Activated B cell treated with CpG ODN at 0.5 μM for 24 hours (primary cell): Measurements from ENCODE around the gene TDRD15. TPM values are rescaled to one million over a fixed set of nuclear protein-coding genes. Genes with fewer than 3 reads are reported as not detected.

Source experiments
- ATAC-seq: fragments of 200-7000 bp; cut with Tn5 transposase; one replicate; pipeline ENCODE4 v1.10.0; 2021; ENCODE audit warnings: low read depth, mild to moderate bottlenecking, moderate library complexity
- CTCF ChIA-PET: fragments of 350-600 bp; sonication (Branson Sonifier 250); formaldehyde crosslinking; loops from one replicate; lab custom pipeline; 2021; ENCODE audit warnings: antibody characterized with exemption; lab: Charles Lee
- POLR2A ChIA-PET: fragments of 350-600 bp; sonication (Branson Sonifier 250); formaldehyde crosslinking; loops from one replicate; lab custom pipeline; 2021; ENCODE audit warnings: antibody characterized with exemption; lab: Charles Lee
- DNase-seq: peaks from one replicate; pipeline ENCODE4 v3.0.0; 2022
- H3K27ac Mint-ChIP-seq: one replicate; pipeline ENCODE4 v1.8.0; 2020; ENCODE audit warnings: mixed read lengths
- H3K27me3 Mint-ChIP-seq: one replicate; pipeline ENCODE4 v1.8.0; 2021; ENCODE audit warnings: mixed read lengths
- H3K36me3 Mint-ChIP-seq: one replicate; pipeline ENCODE4 v1.8.0; 2021; ENCODE audit warnings: low read depth, mixed read lengths
- H3K4me1 Mint-ChIP-seq: one replicate; pipeline ENCODE4 v1.8.0; 2021; ENCODE audit warnings: mixed read lengths
- H3K4me3 Mint-ChIP-seq: one replicate; pipeline ENCODE4 v1.8.0; 2020; ENCODE audit warnings: mild to moderate bottlenecking, mixed read lengths
- H3K9me3 Mint-ChIP-seq: one replicate; pipeline ENCODE4 v1.8.0; 2020; ENCODE audit warnings: mixed read lengths
- intact Hi-C: fragments of 100-400 bp; cut with micrococcal nuclease; formaldehyde crosslinking; loops from one replicate; pipeline ENCODE4 v1.15.1; 2024
- total RNA-seq: library from RNA; stranded (reverse); gene quantifications from 2 replicates; pipeline ENCODE4 v1.2.3, GENCODE V29; 2022
- TF ChIP-seq, protein P1 (sequence below): fragments of 200-600 bp; IDR thresholded peaks from one replicate; pipeline ENCODE4 v1.8.0; 2022; ENCODE audit warnings: antibody characterized with exemption, mild to moderate bottlenecking

The TDRD15 gene
- total RNA-seq, 1 donor from 2014 or later: 0.58 TPM

- intact Hi-C loops: no loop called here
- no peaks in the 10 kb centered on the region for H3K27me3 Mint-ChIP-seq
- ChIA-PET POLR2A (no interaction called here), CTCF (no interaction called here)
- TF ChIP-seq, protein P1, sequence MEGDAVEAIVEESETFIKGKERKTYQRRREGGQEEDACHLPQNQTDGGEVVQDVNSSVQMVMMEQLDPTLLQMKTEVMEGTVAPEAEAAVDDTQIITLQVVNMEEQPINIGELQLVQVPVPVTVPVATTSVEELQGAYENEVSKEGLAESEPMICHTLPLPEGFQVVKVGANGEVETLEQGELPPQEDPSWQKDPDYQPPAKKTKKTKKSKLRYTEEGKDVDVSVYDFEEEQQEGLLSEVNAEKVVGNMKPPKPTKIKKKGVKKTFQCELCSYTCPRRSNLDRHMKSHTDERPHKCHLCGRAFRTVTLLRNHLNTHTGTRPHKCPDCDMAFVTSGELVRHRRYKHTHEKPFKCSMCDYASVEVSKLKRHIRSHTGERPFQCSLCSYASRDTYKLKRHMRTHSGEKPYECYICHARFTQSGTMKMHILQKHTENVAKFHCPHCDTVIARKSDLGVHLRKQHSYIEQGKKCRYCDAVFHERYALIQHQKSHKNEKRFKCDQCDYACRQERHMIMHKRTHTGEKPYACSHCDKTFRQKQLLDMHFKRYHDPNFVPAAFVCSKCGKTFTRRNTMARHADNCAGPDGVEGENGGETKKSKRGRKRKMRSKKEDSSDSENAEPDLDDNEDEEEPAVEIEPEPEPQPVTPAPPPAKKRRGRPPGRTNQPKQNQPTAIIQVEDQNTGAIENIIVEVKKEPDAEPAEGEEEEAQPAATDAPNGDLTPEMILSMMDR: no peak
- peaks cover 3% of the 10 kb centered on the region for H3K9me3 Mint-ChIP-seq
- DNase-seq (no peak), ATAC-seq (no peak)
- H3K4me1 Mint-ChIP-seq: no peaks in the 10 kb centered on the region
- no peaks in the 10 kb centered on the region for H3K36me3 Mint-ChIP-seq
- H3K27ac Mint-ChIP-seq: no peak overlapping the region
- H3K4me3 Mint-ChIP-seq: no peak overlapping the region
Measured at GRCh38 chr2:21165350-21165749, 41.6 kb downstream of the TDRD15 start.

GRCh38 chr2:21175895-21176646, 52.3 kb downstream of the TDRD15 start:
- TF ChIP-seq, protein P1: no peak
- CTCF ChIA-PET: no interaction called here
- intact Hi-C loops: no loop called here
- Mint-ChIP-seq H3K4me1 (no peaks in the 10 kb centered on the region), H3K36me3 (no peaks in the 10 kb centered on the region), H3K27ac (no peak overlapping the region), H3K27me3 (no peaks in the 10 kb centered on the region), H3K4me3 (no peak overlapping the region), H3K9me3 (no peaks in the 10 kb centered on the region)
- POLR2A ChIA-PET: no interaction called here
- no peak for DNase-seq
- ATAC-seq: no peak

- Mint-ChIP-seq H3K4me1 (no peaks in the 10 kb centered on the region), H3K36me3 (no peaks in the 10 kb centered on the region), H3K4me3 (no peak overlapping the region), H3K9me3 (peaks cover 1% of the 10 kb centered on the region), H3K27me3 (no peaks in the 10 kb centered on the region), H3K27ac (no peak overlapping the region)
- intact Hi-C loops: no loop called here
- no peak for ATAC-seq
- POLR2A ChIA-PET: no interaction called here
- no peak for DNase-seq
- TF ChIP-seq, protein P1: no peak
- CTCF ChIA-PET: no interaction called here
Measured at GRCh38 chr2:21181957-21182356, 58.2 kb downstream of the TDRD15 start.

- Mint-ChIP-seq H3K27ac (no peak overlapping the region), H3K4me1 (no peaks in the 10 kb centered on the region), H3K9me3 (peaks cover 2% of the 10 kb centered on the region), H3K36me3 (no peaks in the 10 kb centered on the region), H3K27me3 (no peaks in the 10 kb centered on the region), H3K4me3 (no peak overlapping the region)
- ATAC-seq (no peak), DNase-seq (no peak)
- intact Hi-C loops: no loop called here
- ChIA-PET POLR2A (no interaction called here), CTCF (no interaction called here)
- TF ChIP-seq, protein P1: no peak
Measured at GRCh38 chr2:21183306-21183705, 59.5 kb downstream of the TDRD15 start.

DNA sequence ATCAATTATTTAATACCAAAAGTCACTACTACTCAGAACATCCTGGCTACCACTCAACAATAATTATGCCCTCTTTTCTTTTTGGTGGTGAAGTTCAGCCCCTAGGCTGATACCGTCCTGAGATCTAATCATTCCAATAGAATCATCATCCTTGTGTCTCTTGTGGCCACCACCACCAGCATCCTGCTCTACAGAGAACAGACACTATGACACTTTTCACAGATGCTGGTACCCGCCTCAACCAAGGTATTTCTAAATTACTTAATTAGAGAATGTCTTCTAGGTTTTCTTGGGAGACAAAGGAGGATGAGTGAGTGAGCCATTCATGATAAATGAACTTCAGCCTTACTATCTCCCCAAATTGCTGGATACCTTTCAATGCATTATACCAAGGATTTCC, 60.0 kb downstream of the TDRD15 start:
- H3K4me3 Mint-ChIP-seq: no peak overlapping the region
- CTCF ChIA-PET: no interaction called here

More for the DNA sequence above, 60.0 kb downstream of the TDRD15 start:
- H3K27ac Mint-ChIP-seq: no peak overlapping the region
- intact Hi-C loops: no loop called here
- no peaks in the 10 kb centered on the region for H3K27me3 Mint-ChIP-seq
- POLR2A ChIA-PET: no interaction called here
- ATAC-seq (no peak), DNase-seq (no peak)
- H3K4me1 Mint-ChIP-seq: no peaks in the 10 kb centered on the region
- no peaks in the 10 kb centered on the region for H3K36me3 Mint-ChIP-seq
- H3K9me3 Mint-ChIP-seq: peaks cover 2% of the 10 kb centered on the region
- TF ChIP-seq, protein P1: no peak
